ENCODE measurements around the gene RAD51C. TPM values are rescaled to one million over a fixed set of nuclear protein-coding genes. Genes with fewer than 3 reads are reported as not detected.

RAD51C gene
- total RNA-seq, 2 experiments from 2014 or later: 73.3 to 76.8 TPM

GRCh38 chr17:58706351-58707140 is 14.1 kb downstream of the RAD51C start:
- H3K36me3 Mint-ChIP-seq (ENCODE audit: low read depth): peaks cover 23% of the 10 kb centered on the region
- CTCF ChIA-PET: interaction anchor here (1.3 kb wide), 1 partner anchor 298 kb away, joined by 5 read pairs; no protein-coding TSS in a partner anchor
- no peak for DNase-seq
- intact Hi-C loops (cut with micrococcal nuclease): no loop called here
- POLR2A ChIA-PET: interaction anchor here (1.4 to 2.1 kb wide), 2 partner anchors 14 to 75 kb away, joined by 5 to 8 read pairs; no protein-coding TSS in a partner anchor
- peaks cover 11% of the 10 kb centered on the region for H3K4me1 Mint-ChIP-seq (ENCODE audit: low read depth)
- no peaks in the 10 kb centered on the region for H3K9me3 Mint-ChIP-seq
- H3K27ac Mint-ChIP-seq: peak overlapping the region; percentile 54
- H3K4me3 Mint-ChIP-seq: no peak overlapping the region
- TF ChIP-seq CTCF (IDR thresholded peaks at IDR 0.05): no peak
- no peaks in the 10 kb centered on the region for H3K27me3 Mint-ChIP-seq
- no peak for ATAC-seq

- TF ChIP-seq CTCF (IDR thresholded peaks at IDR 0.05): peak; percentile 87
- ChIA-PET CTCF (interaction anchor here (0.6 to 2.5 kb wide), 17 partner anchors 8 to 396 kb away, joined by 3 to 16 read pairs (median 4); partner anchors contain the start of gene TRIM37), POLR2A (interaction anchor here (0.6 to 1.0 kb wide), 3 partner anchors 8 to 616 kb away, joined by 3 to 4 read pairs (median 3); no protein-coding TSS in a partner anchor)
- H3K9me3 Mint-ChIP-seq: no peaks in the 10 kb centered on the region
- intact Hi-C loops (cut with micrococcal nuclease): loop anchor here (2.0 kb wide), 1 partner anchor 294 kb away; no protein-coding TSS in a partner anchor
- H3K36me3 Mint-ChIP-seq (ENCODE audit: low read depth): peaks cover 25% of the 10 kb centered on the region
- H3K4me1 Mint-ChIP-seq (ENCODE audit: low read depth): peaks cover 10% of the 10 kb centered on the region
- H3K27me3 Mint-ChIP-seq: no peaks in the 10 kb centered on the region
- no peak overlapping the region for H3K4me3 Mint-ChIP-seq
- no peak overlapping the region for H3K27ac Mint-ChIP-seq
- DNase-seq: peak; percentile 61
- no peak for ATAC-seq
Measured at GRCh38 chr17:58710948-58711552, 18.6 kb downstream of the RAD51C start.

GRCh38 chr17:58722274-58722673 is 29.9 kb downstream of the RAD51C start:
- no peak overlapping the region for H3K4me3 Mint-ChIP-seq
- no peak for ATAC-seq
- H3K27me3 Mint-ChIP-seq: no peaks in the 10 kb centered on the region
- no peak overlapping the region for H3K27ac Mint-ChIP-seq
- ChIA-PET POLR2A (no interaction called here), CTCF (interaction anchor here (1.1 kb wide), 1 partner anchor 12 kb away, joined by 5 read pairs; no protein-coding TSS in a partner anchor)
- H3K36me3 Mint-ChIP-seq (ENCODE audit: low read depth): peaks cover 15% of the 10 kb centered on the region
- no peak for DNase-seq
- H3K4me1 Mint-ChIP-seq (ENCODE audit: low read depth): no peaks in the 10 kb centered on the region
- intact Hi-C loops (cut with micrococcal nuclease): no loop called here
- no peaks in the 10 kb centered on the region for H3K9me3 Mint-ChIP-seq
- no peak for TF ChIP-seq CTCF (IDR thresholded peaks at IDR 0.05)

- no peak overlapping the region for H3K27ac Mint-ChIP-seq
- no peaks in the 10 kb centered on the region for H3K9me3 Mint-ChIP-seq
- POLR2A ChIA-PET: no interaction called here
- ATAC-seq: no peak
- H3K4me1 Mint-ChIP-seq (ENCODE audit: low read depth): no peaks in the 10 kb centered on the region
- H3K36me3 Mint-ChIP-seq (ENCODE audit: low read depth): peaks cover 15% of the 10 kb centered on the region
- TF ChIP-seq CTCF (IDR thresholded peaks at IDR 0.05): no peak
- no peaks in the 10 kb centered on the region for H3K27me3 Mint-ChIP-seq
- intact Hi-C loops (cut with micrococcal nuclease): no loop called here
- CTCF ChIA-PET: no interaction called here
- no peak for DNase-seq
- no peak overlapping the region for H3K4me3 Mint-ChIP-seq
Measured at GRCh38 chr17:58722696-58723095, 30.3 kb downstream of the RAD51C start.

- no peaks in the 10 kb centered on the region for H3K9me3 Mint-ChIP-seq
- H3K27me3 Mint-ChIP-seq: no peaks in the 10 kb centered on the region
- no peak for DNase-seq
- peaks cover 13% of the 10 kb centered on the region for H3K36me3 Mint-ChIP-seq (ENCODE audit: low read depth)
- intact Hi-C loops (cut with micrococcal nuclease): no loop called here
- TF ChIP-seq CTCF (IDR thresholded peaks at IDR 0.05): no peak
- POLR2A ChIA-PET: no interaction called here
- no peak for ATAC-seq
- CTCF ChIA-PET: no interaction called here
- no peak overlapping the region for H3K27ac Mint-ChIP-seq
- no peak overlapping the region for H3K4me3 Mint-ChIP-seq
- no peaks in the 10 kb centered on the region for H3K4me1 Mint-ChIP-seq (ENCODE audit: low read depth)
Measured at GRCh38 chr17:58728798-58729197, 36.4 kb downstream of the RAD51C start.
